Mucosa of descending colon (tissue), 3 donors: Measurements from ENCODE around the gene B3GALT5. TPM values are rescaled to one million over a fixed set of nuclear protein-coding genes. Genes with fewer than 3 reads are reported as not detected.

Experiments
- ATAC-seq: fragments of 200-7000 bp; cut with Tn5 transposase; one replicate; pipeline ENCODE4 v1.9.1; 2020; ENCODE audit warnings: mild to moderate bottlenecking, moderate library complexity
- DNase-seq, 3 donors: peaks; one replicate each; pipeline ENCODE4 v3.0.0-alpha.2; 2020
- H3K36me3 ChIP-seq: fragments of 200-600 bp; one replicate; pipeline ENCODE4 v1.8.0; 2021; ENCODE audit warnings: low read depth, mild to moderate bottlenecking
- H3K4me1 ChIP-seq: fragments of 200-600 bp; one replicate; pipeline ENCODE4 v1.8.0; 2021; ENCODE audit warnings: low read depth, mild to moderate bottlenecking
- H3K4me3 ChIP-seq: fragments of 200-600 bp; one replicate; pipeline ENCODE4 v1.8.0; 2021; ENCODE audit warnings: mild to moderate bottlenecking
- H3K9me3 ChIP-seq: fragments of 200-600 bp; one replicate; pipeline ENCODE4 v1.8.0; 2021; ENCODE audit warnings: mild to moderate bottlenecking
- intact Hi-C, 2 donors: fragments of 100-400 bp; cut with DNase I in 1 of 2; cut with micrococcal nuclease in 1 of 2; formaldehyde crosslinking; loops; one replicate each; pipeline versions ENCODE4 v1.11.0 to v1.11.1; 2022; cut with DNase I, micrococcal nuclease
- total RNA-seq, 3 donors: library from RNA; stranded (reverse); fragmentation: NEBNext Ultra II Directional in 2 of 3; extraction: Animal tissue kit (Norgen Biotek cat#: 25700) in 2 of 3; gene quantifications; one replicate each; pipeline versions ENCODE4 v1.2.1 to v1.2.4, GENCODE V29; 2021 to 2023
- TF ChIP-seq, protein P1 (sequence below): fragments of 200-600 bp; IDR thresholded peaks from one replicate; pipeline ENCODE4 v1.8.0; 2022; ENCODE audit warnings: antibody characterized with exemption, mild to moderate bottlenecking
- donor health status: DM: no; HTN: no; CAD: no; lungs with moderate emphysema.
- donor health status: DM: no; HTN: no; CAD: no.
- donor health status: DM: no; HTN: yes; CAD: no.

B3GALT5 gene
- total RNA-seq, 3 donors from 2014 or later = 36.4 to 149 (median 130) TPM

DNA sequence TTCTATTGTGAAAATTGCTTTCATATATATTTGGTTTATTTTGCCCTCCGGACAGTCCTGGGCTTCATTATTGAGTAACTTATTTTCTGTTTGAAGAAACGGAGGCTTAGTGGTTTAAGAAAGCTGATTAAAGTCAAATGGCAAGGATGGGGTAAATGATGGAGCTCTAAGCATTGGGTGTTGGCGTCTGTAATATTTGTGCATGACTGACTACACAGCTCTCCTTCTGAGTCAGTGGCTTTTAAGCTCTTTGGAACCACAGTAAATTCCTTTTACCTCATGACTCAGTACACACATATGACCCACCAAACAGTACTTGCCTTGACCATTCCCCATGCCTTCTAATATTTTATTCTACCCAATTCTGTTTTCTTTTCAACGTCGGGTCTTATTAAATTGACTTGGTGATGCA, 21.0 kb downstream of the B3GALT5 start:
- Histone ChIP-seq H3K4me1 (peaks cover 9% of the 10 kb centered on the region), H3K4me3 (no peak overlapping the region)

DNA sequence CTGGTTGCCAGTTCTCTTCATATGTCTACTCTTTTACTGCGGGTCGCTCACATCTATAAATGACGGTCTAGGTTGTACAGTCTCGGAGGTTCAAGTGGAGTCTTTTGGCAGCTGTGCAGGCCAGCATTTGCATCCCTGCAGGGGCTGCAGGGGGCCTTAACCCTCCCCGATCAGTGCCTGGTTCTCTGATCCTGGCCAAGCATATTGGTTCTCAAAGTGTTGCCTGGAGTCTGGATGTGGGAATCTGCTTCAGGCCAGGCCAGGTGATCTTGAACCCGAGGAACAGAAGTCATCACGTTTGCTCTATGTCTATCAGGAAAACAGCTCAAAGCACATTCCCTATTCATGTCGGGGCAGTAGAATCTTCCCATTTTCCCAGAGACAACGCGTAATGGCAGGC, 21.8 kb downstream of the B3GALT5 start:
- intact Hi-C loops = no loop called here
- peaks cover 11% of the 10 kb centered on the region for H3K4me1 ChIP-seq
- no peak overlapping the region for H3K4me3 ChIP-seq
- no peaks in the 10 kb centered on the region for H3K9me3 ChIP-seq
- DNase-seq (no peak), ATAC-seq (no peak)
- TF ChIP-seq, protein P1, sequence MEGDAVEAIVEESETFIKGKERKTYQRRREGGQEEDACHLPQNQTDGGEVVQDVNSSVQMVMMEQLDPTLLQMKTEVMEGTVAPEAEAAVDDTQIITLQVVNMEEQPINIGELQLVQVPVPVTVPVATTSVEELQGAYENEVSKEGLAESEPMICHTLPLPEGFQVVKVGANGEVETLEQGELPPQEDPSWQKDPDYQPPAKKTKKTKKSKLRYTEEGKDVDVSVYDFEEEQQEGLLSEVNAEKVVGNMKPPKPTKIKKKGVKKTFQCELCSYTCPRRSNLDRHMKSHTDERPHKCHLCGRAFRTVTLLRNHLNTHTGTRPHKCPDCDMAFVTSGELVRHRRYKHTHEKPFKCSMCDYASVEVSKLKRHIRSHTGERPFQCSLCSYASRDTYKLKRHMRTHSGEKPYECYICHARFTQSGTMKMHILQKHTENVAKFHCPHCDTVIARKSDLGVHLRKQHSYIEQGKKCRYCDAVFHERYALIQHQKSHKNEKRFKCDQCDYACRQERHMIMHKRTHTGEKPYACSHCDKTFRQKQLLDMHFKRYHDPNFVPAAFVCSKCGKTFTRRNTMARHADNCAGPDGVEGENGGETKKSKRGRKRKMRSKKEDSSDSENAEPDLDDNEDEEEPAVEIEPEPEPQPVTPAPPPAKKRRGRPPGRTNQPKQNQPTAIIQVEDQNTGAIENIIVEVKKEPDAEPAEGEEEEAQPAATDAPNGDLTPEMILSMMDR = no peak
- H3K36me3 ChIP-seq = no peaks in the 10 kb centered on the region

More for the DNA sequence above, 21.0 kb downstream of the B3GALT5 start:
- Histone ChIP-seq H3K36me3 (no peaks in the 10 kb centered on the region), H3K9me3 (no peaks in the 10 kb centered on the region)
- DNase-seq (no peak), ATAC-seq (no peak)
- intact Hi-C loops = no loop called here
- TF ChIP-seq, protein P1 = no peak

DNA sequence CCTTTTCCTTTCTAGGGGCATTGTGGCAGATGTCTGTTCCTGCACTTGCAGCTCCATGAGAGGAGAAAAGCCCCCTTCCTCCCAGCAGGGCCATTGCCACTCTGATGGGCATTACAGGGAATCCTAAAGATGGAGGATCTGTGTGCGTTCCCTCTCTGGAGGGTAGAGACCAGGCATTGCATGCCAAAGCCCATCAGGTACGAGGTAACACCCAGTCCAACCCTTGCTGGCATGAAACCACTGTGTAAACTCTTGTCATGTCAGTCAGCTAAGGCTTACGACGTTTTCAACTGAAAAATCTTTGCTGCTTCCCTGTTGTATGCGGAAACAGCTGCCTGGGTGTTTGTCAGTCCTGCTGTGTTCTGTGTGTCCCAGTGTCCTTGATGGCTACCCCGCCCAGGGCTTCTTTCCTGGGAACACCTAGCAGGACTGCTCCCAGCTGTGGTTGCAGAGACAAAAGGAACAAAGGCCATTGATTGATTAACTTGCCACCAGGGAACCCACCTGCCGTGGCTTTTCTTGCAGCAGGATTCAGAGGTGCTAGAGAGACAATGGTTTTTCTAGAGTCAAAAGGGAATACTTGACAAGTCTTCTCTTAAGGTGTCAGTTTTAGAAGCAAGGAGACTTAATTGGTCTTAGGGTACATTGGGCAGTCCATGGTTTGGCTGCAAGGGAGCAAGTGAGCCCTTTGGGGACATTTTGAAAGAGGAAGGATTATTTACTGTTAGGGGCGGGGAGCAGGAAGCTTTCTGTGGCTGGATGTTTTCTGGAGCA, 24.6 kb downstream of the B3GALT5 start:
- intact Hi-C loops = no loop called here
- H3K9me3 ChIP-seq = no peaks in the 10 kb centered on the region
- TF ChIP-seq, protein P1 = no peak
- ATAC-seq (peak; percentile 84), DNase-seq (peak; percentile 80 to 88 (median 86))
- H3K36me3 ChIP-seq = no peaks in the 10 kb centered on the region
- H3K4me3 ChIP-seq = no peak overlapping the region
- peaks cover 18% of the 10 kb centered on the region for H3K4me1 ChIP-seq

DNA sequence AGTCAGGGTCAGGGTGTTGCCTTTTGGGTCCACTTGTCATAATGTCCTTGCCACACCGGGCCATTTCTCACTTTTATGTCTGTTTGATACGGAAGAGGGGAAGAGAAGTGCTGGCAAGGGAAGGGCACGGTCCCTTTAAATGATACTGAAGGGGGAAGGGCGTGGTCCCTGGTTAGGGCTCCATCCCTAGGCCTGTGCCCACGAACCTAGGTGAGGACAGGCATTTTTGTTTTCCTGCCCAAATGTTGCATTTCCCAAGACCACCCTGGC, 25.2 kb downstream of the B3GALT5 start:
- H3K4me3 ChIP-seq = no peak overlapping the region
- no peaks in the 10 kb centered on the region for H3K9me3 ChIP-seq
- TF ChIP-seq, protein P1 = no peak
- peaks cover 18% of the 10 kb centered on the region for H3K4me1 ChIP-seq
- ATAC-seq (peak; percentile 61), DNase-seq (peak in 2 of 3 donors; percentile 54 to 64)
- intact Hi-C loops = no loop called here
- no peaks in the 10 kb centered on the region for H3K36me3 ChIP-seq

DNA sequence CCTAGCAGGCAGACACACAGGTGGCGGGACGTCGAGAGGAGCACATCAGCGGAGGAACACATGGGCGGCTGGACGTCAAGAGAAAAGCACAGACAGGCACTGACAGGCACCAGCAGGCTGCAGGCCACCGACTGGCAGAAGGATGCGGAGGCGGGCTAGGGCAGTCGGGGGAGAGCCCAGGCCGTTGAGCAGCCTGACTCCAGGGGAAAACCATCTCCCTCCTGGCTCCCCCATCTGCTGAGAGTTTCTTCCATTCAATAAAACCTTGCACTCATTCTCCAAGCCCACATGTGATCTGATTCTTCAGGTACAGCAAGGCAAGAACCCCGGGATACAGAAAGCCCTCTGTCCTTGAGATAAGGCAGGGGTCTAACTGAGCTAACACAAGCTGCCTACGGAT, 25.5 kb downstream of the B3GALT5 start:
- peaks cover 19% of the 10 kb centered on the region for H3K4me1 ChIP-seq
- TF ChIP-seq, protein P1 = no peak
- DNase-seq = no peak
- no peak overlapping the region for H3K4me3 ChIP-seq
- no peaks in the 10 kb centered on the region for H3K36me3 ChIP-seq
- no peaks in the 10 kb centered on the region for H3K9me3 ChIP-seq
- ATAC-seq = no peak
- intact Hi-C loops = no loop called here
